Right lobe of liver (tissue), 6 donors: ENCODE data around the gene INHBC. TPM values are rescaled to one million over a fixed set of nuclear protein-coding genes. Genes with fewer than 3 reads are reported as not detected.
A peak's percentile ranks its signal among the peaks of the same experiment; 100 is the strongest.

Source experiments
- ATAC-seq, 4 donors: fragments of 200-7000 bp; cut with Tn5 transposase; one replicate each; pipeline ENCODE4 v1.9.1; 2020; ENCODE audit warnings: mild to moderate bottlenecking in 4 of 4, moderate library complexity in 4 of 4
- DNase-seq, 3 donors: peaks; one replicate each; pipeline ENCODE4 v3.0.0-alpha.2; 2020
- H3K27ac ChIP-seq, 3 donors: fragments of 200-600 bp; one replicate each; pipeline ENCODE4 v1.8.0; 2022
- H3K27me3 ChIP-seq, 2 donors: fragments of 200-600 bp; one replicate each; pipeline ENCODE4 v1.8.0; 2022
- H3K36me3 ChIP-seq, 4 donors: fragments of 200-600 bp; sonication (generic) in 1 of 4; one replicate each; pipeline versions ENCODE4 v1.5.1 to v1.8.0; 2017 to 2022; ENCODE audit warnings: control low read depth in 1 of 4
- H3K4me1 ChIP-seq, 4 donors: fragments of 200-600 bp; sonication (generic) in 1 of 4; one replicate each; pipeline versions ENCODE4 v1.5.1 to v1.8.0; 2017 to 2022; ENCODE audit warnings: control low read depth in 1 of 4
- H3K4me3 ChIP-seq, 3 donors: fragments of 200-600 bp; one replicate each; pipeline ENCODE4 v1.8.0; 2022
- H3K9me3 ChIP-seq, 4 donors: fragments of 200-600 bp; sonication (generic) in 1 of 4; one replicate each; pipeline versions ENCODE4 v1.5.1 to v1.8.0; 2017 to 2022; ENCODE audit warnings: control low read depth in 1 of 4
- CTCF ChIP-seq, 4 donors: fragments of 200-600 bp in 3 of 4; fragments of 450-650 bp in 1 of 4; IDR thresholded peaks; one replicate each; pipeline versions ENCODE4 v1.5.1 to v1.8.0; 2016 to 2022; ENCODE audit warnings: antibody characterized with exemption in 4 of 4, mild to moderate bottlenecking in 2 of 4
- POLR2A ChIP-seq: fragments of 450-650 bp; IDR thresholded peaks from one replicate; pipeline ENCODE4 v1.6.1; 2017; ENCODE audit warnings: antibody characterized with exemption, mild to moderate bottlenecking
- WGBS: methylation state at CpG from one replicate; pipeline ENCODE4 v1.1.6; 2018; ENCODE audit warnings: low coverage, low lambda C conversion rate; ENCODE audit not compliant: insufficient coverage; ENCODE audit errors: missing lambda C conversion rate; 5-methylcytosine and 5-hydroxymethylcytosine counted together
- intact Hi-C, 2 donors: fragments of 100-400 bp; cut with DNase I; formaldehyde crosslinking; loops; one replicate each; pipeline versions ENCODE4 v1.11.2 to v1.14.1; 2022
- total RNA-seq, 6 experiments: library from RNA; depleted of rRNA in 2 of 6; stranded (reverse); fragments of >200 nt in 2 of 6; fragmentation: NEBNext Ultra II Directional in 3 of 6; extraction: Animal tissue kit (Norgen Biotek cat#: 25700) in 3 of 6; gene quantifications; one replicate each; pipeline versions ENCODE4 v1.1.0 to v1.2.4, GENCODE V29; 2016 to 2023
- donor health status: DM: no; HTN: yes; CAD: no.
- donor health status: DM: no; HTN: no; CAD: no.
- donor health status: DM: no; HTN: no; CAD: no.
- donor health status: DM: no; HTN: yes; CAD: no.
- donor health status: DM: no; HTN: yes; CAD: no.

INHBC gene
- total RNA-seq, 6 experiments from 2014 or later: 14.7 to 123 (median 63.6) TPM

- Histone ChIP-seq H3K27ac (no peak overlapping the region), H3K9me3 (no peaks in the 10 kb centered on the region), H3K4me3 (peak overlapping the region in 1 of 3 donors; percentile 65), H3K36me3 (no peaks in the 10 kb centered on the region), H3K4me1 (peaks cover 0 to 39% (median 1%) of the 10 kb centered on the region in 4 donors), H3K27me3 (no peaks in the 10 kb centered on the region)
- WGBS: 2% methylated on average over 6 of the region's 6 CpGs
- DNase-seq: no peak
- intact Hi-C loops: no loop called here
- TF ChIP-seq POLR2A (no peak), CTCF (IDR thresholded peaks at IDR 0.05) (no peak)
- ATAC-seq: no peak
These were observed 25.8 kb downstream of the INHBC start for GRCh38 chr12:57460468-57460784.

- no peak for ATAC-seq
- H3K9me3 ChIP-seq: no peaks in the 10 kb centered on the region
- intact Hi-C loops: no loop called here
- H3K4me1 ChIP-seq: peaks cover 0 to 39% (median 1%) of the 10 kb centered on the region in 4 donors
- H3K27ac ChIP-seq: no peak overlapping the region
- peak overlapping the region; percentile 36 to 53 (median 44) for H3K4me3 ChIP-seq
- DNase-seq: peak in 1 of 3 donors; percentile 44
- H3K27me3 ChIP-seq: no peaks in the 10 kb centered on the region
- no peak for TF ChIP-seq CTCF (IDR thresholded peaks at IDR 0.05)
- no peak for TF ChIP-seq POLR2A
- H3K36me3 ChIP-seq: no peaks in the 10 kb centered on the region
- WGBS: 4% methylated on average over 11 of the region's 19 CpGs
These were observed 26.3 kb downstream of the INHBC start for GRCh38 chr12:57460841-57461275.

- Histone ChIP-seq H3K36me3 (no peaks in the 10 kb centered on the region), H3K4me3 (peak overlapping the region; percentile 36 to 53 (median 44)), H3K4me1 (peaks cover 0 to 37% (median 1%) of the 10 kb centered on the region in 4 donors), H3K27ac (no peak overlapping the region), H3K27me3 (no peaks in the 10 kb centered on the region), H3K9me3 (no peaks in the 10 kb centered on the region)
- TF ChIP-seq CTCF (IDR thresholded peaks at IDR 0.05) (no peak), POLR2A (no peak)
- intact Hi-C loops: no loop called here
- peak in 1 of 3 donors; percentile 74 for DNase-seq
- ATAC-seq: peak in 2 of 4 donors; percentile 2 to 9
- WGBS: 0% methylated on average over 17 of the region's 32 CpGs
These were observed 26.8 kb downstream of the INHBC start for GRCh38 chr12:57461276-57461916.

GRCh38 chr12:57461917-57462250 is 27.3 kb downstream of the INHBC start:
- Histone ChIP-seq H3K27ac (no peak overlapping the region), H3K4me1 (peaks cover 0 to 34% (median 1%) of the 10 kb centered on the region in 4 donors), H3K27me3 (no peaks in the 10 kb centered on the region), H3K36me3 (no peaks in the 10 kb centered on the region), H3K4me3 (peak overlapping the region; percentile 36 to 53 (median 44)), H3K9me3 (no peaks in the 10 kb centered on the region)
- ATAC-seq (no peak), DNase-seq (no peak)
- intact Hi-C loops: no loop called here
- no peak for TF ChIP-seq POLR2A
- TF ChIP-seq CTCF (IDR thresholded peaks at IDR 0.05): no peak
- WGBS: 0% methylated on average over 8 of the region's 9 CpGs
